ENCODE data around the gene SAA1. TPM values are rescaled to one million over a fixed set of nuclear protein-coding genes. Genes with fewer than 3 reads are reported as not detected.

Gene SAA1
- total and polyA plus RNA-seq, 7 donors = 7.3 to 100 (median 29.1) TPM

DNA sequence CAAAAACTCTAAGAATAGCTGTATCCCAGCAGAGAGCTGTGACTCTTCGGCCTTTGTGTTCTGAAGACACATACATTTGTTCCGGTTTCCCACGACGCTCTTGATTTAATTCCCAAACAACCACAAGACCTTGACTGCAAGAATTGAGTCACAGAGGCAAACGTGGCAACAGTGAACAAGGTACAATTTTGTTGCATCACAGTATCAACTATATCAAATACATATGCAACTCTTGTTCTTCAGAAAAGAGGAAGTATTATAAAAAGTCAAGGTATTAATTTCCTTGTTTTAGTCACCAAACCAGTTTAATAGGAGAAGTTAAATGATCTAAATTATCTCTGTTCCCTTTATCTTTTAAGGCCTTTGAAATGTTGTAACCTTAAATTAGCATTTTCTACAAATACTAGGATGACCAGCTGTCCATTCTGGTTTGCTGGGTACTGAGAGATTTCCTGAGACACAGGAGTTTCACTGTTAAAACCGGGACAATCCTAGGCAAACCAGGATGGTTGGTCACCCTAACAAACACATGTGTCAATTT, 44.8 kb downstream of the SAA1 start:
- DNase-seq (no peak), ATAC-seq (no peak)
- TF ChIP-seq, protein P1, sequence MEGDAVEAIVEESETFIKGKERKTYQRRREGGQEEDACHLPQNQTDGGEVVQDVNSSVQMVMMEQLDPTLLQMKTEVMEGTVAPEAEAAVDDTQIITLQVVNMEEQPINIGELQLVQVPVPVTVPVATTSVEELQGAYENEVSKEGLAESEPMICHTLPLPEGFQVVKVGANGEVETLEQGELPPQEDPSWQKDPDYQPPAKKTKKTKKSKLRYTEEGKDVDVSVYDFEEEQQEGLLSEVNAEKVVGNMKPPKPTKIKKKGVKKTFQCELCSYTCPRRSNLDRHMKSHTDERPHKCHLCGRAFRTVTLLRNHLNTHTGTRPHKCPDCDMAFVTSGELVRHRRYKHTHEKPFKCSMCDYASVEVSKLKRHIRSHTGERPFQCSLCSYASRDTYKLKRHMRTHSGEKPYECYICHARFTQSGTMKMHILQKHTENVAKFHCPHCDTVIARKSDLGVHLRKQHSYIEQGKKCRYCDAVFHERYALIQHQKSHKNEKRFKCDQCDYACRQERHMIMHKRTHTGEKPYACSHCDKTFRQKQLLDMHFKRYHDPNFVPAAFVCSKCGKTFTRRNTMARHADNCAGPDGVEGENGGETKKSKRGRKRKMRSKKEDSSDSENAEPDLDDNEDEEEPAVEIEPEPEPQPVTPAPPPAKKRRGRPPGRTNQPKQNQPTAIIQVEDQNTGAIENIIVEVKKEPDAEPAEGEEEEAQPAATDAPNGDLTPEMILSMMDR (IDR thresholded peaks at IDR 0.05) = no peak
- H3K27ac ChIP-seq = no peak overlapping the region
- intact Hi-C loops (cut with DNase I) = loop anchor here in 1 of 2 donors (10.0 kb wide), 1 partner anchor 296 kb away; the partner anchor contains the start of gene SERGEF
- 84 to 88% (median 86%) methylated on average over 6 of the region's 6 CpGs for WGBS, 3 donors
- no peak overlapping the region for H3K4me3 ChIP-seq
- no peaks in the 10 kb centered on the region for H3K9me3 ChIP-seq
- H3K27me3 ChIP-seq (ENCODE audit: insufficient read depth in 3 of 3, low read length in 2 of 3) = no peaks in the 10 kb centered on the region
- no peaks in the 10 kb centered on the region for H3K4me1 ChIP-seq
- H3K36me3 ChIP-seq (ENCODE audit: insufficient read depth in 1 of 2, low read depth in 1 of 2) = peaks cover 5 to 64% of the 10 kb centered on the region in 2 donors

DNA sequence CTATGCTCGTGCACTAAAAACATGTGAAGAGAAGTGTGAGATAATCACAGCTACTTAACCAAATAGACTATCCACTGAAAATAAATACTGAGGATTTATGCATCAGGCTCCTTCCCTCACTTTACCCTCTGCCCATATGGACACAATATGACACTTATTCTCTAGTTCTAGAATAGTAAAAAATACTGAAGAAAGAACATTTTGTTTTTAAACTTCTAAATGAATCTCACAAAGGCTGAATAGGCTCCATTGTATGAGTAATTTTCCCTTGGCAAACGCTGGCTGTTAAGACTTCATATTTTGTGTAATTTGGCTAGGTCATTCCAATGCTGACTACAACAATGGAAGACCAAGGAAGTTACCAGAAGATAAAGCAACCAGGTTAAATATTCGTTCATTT, 45.9 kb downstream of the SAA1 start:
- intact Hi-C loops (cut with DNase I) = loop anchor here in 1 of 2 donors (10.0 kb wide), 1 partner anchor 297 kb away; the partner anchor contains the start of gene SERGEF
- no peaks in the 10 kb centered on the region for H3K27me3 ChIP-seq (ENCODE audit: insufficient read depth in 3 of 3, low read length in 2 of 3)
- 67 to 81% (median 79%) methylated on average over 3 of the region's 3 CpGs for WGBS, 3 donors
- no peaks in the 10 kb centered on the region for H3K9me3 ChIP-seq
- H3K27ac ChIP-seq = no peak overlapping the region
- no peak for DNase-seq
- TF ChIP-seq, protein P1 (IDR thresholded peaks at IDR 0.05) = no peak
- H3K4me1 ChIP-seq = no peaks in the 10 kb centered on the region
- peaks cover 5 to 53% of the 10 kb centered on the region in 2 donors for H3K36me3 ChIP-seq (ENCODE audit: insufficient read depth in 1 of 2, low read depth in 1 of 2)
- H3K4me3 ChIP-seq = no peak overlapping the region
- no peak for ATAC-seq

DNA sequence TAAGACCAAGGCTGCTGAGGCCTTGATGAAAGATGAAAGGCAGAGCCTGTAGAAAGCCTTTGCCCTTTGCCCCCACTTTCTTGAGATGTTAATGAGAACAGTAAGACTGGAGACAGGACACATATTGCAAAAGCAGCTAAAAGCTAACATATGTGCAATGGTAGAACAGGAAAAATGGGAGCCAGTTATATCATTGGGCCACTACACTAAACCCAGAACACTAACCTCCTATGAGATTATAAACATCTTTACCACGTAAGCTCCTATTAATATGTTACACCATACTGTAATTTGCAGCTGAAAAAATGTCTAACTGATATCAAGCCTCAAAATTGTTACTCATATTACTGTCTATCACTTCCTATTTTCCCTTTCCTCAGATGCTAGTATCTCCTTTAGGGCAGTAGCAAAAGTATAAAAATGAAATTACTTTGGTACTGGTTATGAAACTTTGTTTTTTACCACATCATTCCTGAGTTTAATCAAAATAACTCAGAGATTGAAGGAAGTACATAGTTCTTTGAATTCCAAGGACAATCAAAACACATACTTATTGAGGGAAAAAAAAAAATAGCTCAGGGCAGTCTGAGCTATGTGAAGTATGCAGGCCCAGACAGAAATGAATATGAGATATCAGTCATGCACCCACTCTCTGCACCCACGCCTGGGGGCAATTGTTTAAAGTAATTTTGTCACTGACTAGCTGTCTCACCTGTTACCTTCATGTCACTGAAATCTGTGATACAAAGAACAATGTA, 46.8 kb downstream of the SAA1 start:
- DNase-seq (no peak), ATAC-seq (no peak)
- no peak overlapping the region for H3K4me3 ChIP-seq
- intact Hi-C loops (cut with DNase I) = loop anchor here in 1 of 2 donors (10.0 kb wide), 1 partner anchor 298 kb away; the partner anchor contains the start of gene SERGEF
- no peak overlapping the region for H3K27ac ChIP-seq
- TF ChIP-seq, protein P1 (IDR thresholded peaks at IDR 0.05) = no peak
- H3K27me3 ChIP-seq (ENCODE audit: insufficient read depth in 3 of 3, low read length in 2 of 3) = no peaks in the 10 kb centered on the region
- 86 to 90% (median 90%) methylated on average over 2 of the region's 2 CpGs for WGBS, 3 donors
- H3K4me1 ChIP-seq = no peaks in the 10 kb centered on the region
- H3K36me3 ChIP-seq (ENCODE audit: insufficient read depth in 1 of 2, low read depth in 1 of 2) = peaks cover 5 to 44% of the 10 kb centered on the region in 2 donors
- no peaks in the 10 kb centered on the region for H3K9me3 ChIP-seq

DNA sequence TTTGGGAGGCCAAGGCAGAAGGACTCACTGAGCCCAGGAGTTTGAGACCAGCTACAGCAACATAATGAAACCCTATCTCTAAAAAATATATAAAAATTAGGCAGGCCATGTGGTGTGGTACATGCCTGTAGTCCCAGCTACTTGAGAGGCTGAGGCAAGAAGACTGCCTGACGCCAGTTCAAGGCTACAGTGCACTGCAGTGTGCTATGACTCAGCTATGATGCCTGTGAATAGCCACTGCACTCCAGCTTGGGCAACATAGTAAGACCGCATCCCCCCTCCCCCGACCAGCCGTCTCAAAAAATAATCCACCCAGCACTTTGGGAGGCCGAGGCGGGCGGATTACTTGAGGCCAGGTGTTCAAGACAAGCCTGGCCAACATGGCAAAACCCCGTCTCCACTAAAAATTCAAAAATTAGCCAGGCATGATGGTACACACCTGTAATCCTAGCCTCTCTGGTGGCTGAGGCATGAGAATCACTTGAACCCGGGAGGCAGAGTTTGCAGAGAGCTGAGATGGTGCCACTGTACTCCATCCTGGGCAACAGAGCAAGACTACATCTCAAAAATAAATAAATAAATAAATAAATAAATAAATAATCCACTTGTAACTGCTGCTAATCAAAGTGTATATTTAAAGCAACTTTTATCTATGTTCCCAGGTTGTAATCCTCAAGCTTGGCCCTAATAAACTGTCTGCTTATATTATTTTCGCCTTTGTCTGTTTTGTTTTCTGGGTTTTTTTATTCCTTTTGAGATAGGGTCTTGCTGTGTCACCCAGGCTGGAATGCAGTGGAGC, 48.1 kb downstream of the SAA1 start:
- peak in 1 of 4 donors; percentile 50 for ATAC-seq
- H3K4me3 ChIP-seq = no peak overlapping the region

More for the DNA sequence above, 48.1 kb downstream of the SAA1 start:
- H3K27me3 ChIP-seq (ENCODE audit: insufficient read depth in 3 of 3, low read length in 2 of 3) = no peaks in the 10 kb centered on the region
- DNase-seq = no peak
- no peaks in the 10 kb centered on the region for H3K4me1 ChIP-seq
- no peaks in the 10 kb centered on the region for H3K9me3 ChIP-seq
- TF ChIP-seq, protein P1 (IDR thresholded peaks at IDR 0.05) = no peak
- intact Hi-C loops (cut with DNase I) = loop anchor here in 1 of 2 donors (10.0 kb wide), 1 partner anchor 299 kb away; the partner anchor contains the start of gene SERGEF
- H3K36me3 ChIP-seq (ENCODE audit: insufficient read depth in 1 of 2, low read depth in 1 of 2) = peaks cover 3 to 31% of the 10 kb centered on the region in 2 donors
- WGBS, 3 donors = 73 to 81% (median 74%) methylated on average over 10 of the region's 10 CpGs
- no peak overlapping the region for H3K27ac ChIP-seq

All from psoas muscle (tissue), 8 donors.